GM18867 (cell line): ENCODE measurements around the gene POFUT2.

ENCODE experiments used
- ATAC-seq: cut with Tn5 transposase; IDR thresholded peaks from one replicate; pipeline ENCODE4 v1.9.1; 2021; ENCODE audit warnings: mild to moderate bottlenecking, moderate library complexity; ENCODE audit not compliant: unreplicated experiment

Gene POFUT2

DNA sequence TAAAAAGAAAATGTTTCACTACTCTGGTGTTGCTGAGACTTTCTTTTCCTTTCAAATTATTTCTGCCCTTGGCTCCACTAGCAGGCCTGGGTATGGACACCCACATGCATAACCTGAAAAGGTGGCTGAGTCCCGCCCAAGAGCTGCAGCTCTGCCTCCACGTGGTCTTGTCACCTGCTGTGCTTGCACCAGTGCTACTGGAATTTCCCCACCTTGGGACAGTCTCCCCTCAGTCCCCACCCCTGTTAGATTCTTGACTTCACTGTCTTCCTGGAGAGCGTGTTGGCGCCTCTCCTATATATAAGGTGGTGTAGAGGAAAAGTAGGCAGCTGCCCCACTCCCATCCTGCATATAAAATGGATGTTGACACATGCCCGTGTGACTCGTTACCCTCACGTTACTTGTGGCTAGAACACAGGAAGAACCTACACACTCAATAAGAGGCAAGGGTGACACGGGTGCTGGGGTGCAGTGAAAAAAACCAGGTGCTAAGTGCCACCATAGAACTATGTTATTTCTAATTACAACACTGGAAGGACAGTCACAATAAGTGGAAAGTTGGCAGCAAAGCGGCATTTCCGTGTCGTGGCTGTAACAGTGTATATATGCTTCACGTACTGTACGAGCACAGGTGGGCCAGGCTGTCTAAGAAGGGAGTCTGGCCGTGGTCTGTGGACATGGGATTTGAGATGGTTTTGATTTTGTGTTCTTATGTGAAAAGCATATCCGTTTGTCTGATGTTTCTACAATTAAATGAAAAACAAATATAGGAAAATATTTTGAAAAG is 61.0 kb downstream of the POFUT2 start:
- ATAC-seq = no peak

GRCh38 chr21:45225741-45226327 is 61.9 kb downstream of the POFUT2 start:
- ATAC-seq = no peak

DNA sequence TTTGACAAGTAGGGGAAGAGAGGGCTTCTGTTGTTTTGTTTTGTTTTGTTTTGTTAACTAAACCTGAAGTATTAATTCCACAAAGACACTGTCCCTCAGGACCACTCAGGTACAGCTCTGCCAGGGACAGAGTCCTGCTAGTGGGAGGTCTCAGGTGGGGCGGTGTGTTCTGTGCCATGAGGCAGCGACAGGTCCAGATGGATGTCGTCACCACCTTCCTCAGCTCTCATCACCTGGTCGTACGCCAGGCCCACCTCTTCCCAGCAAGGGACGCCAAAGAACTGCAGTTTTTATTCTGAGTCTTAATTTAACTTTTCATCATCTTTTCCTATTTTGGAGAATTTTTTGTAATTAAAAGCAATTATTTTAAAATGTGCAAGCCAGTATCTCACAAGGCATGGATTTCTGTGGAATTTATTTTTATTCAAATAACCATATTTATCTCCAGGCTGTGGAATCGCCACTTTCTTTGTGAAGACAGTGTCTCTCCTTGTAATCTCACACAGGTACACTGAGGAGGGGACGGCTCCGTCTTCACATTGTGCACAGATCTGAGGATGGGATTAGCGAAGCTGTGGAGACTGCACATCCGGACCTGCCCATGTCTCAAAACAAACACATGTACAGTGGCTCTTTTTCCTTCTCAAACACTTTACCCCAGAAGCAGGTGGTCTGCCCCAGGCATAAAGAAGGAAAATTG is 62.5 kb downstream of the POFUT2 start:
- ATAC-seq = no peak

- no peak for ATAC-seq
Observed at GRCh38 chr21:45224189-45224938, 63.3 kb downstream of the POFUT2 start.

DNA sequence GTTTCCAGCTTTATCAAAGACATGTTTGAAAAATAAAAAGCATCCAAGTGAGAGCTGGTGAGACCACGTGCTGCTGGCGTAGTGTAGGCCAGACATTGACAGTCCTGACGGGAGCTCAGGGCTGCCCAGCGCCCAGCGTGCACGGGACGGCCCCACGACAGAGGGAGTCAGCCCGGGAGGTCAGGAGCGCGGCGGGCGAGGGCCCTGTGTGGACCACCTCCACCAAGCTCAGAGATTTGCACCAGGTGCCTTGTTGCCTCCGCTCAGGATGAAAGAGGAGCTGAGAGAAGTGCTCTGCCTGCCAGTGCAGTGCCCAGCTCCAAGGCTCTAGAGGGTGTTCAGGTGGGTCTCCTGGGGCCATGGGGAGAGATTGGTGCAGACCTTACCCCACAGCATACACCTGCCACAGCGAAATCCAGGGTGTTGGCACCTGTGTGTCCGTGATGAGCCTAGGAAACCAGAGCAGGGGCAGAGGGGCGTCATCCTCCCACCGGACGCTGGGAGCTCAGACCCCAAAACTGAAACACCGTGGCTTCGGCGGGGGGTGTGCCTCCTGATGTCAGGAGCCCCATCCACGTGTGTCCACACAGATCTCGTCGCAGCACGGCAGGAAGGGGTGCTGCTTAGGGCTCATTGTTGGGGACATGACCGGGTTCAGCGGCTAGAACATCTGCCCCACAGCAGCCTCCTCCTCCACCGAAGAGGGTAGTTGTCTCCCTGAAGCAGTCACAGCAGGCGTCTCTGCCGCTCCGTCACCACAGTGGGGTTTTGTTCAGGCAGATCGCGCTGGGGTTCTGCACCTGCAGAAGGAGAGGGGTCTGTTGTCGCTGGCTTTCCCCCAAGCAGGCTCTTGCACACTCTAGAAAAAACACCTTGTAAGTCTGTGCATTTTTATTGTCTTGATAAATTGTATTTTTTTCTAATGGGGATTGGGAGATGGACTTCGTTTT is 64.2 kb downstream of the POFUT2 start:
- no peak for ATAC-seq

- no peak for ATAC-seq
Observed at GRCh38 chr21:45222001-45222400, 65.7 kb downstream of the POFUT2 start.

- no peak for ATAC-seq
Observed at GRCh38 chr21:45220714-45221490, 66.8 kb downstream of the POFUT2 start.

- no peak for ATAC-seq
Observed at GRCh38 chr21:45220071-45220481, 67.6 kb downstream of the POFUT2 start.

DNA sequence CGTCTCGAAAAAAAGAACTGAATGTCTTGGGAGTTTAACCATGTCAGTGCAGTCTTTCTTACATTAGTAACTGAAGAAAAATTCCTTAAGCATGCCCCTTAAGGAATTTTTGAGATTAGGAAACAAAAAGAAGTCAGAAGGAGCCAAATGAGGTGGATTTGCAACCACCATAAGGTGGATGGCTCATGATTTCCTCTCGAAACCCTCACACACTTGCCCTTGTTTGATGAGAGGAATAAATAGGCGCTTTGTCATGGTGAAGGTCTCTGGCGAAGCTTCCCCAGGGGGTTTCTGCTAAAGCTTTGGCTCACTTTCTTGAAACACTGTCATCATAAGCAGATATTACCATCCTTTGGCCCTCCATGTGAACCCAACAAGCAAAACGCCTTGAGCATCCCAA is 68.2 kb downstream of the POFUT2 start:
- ATAC-seq = no peak

DNA sequence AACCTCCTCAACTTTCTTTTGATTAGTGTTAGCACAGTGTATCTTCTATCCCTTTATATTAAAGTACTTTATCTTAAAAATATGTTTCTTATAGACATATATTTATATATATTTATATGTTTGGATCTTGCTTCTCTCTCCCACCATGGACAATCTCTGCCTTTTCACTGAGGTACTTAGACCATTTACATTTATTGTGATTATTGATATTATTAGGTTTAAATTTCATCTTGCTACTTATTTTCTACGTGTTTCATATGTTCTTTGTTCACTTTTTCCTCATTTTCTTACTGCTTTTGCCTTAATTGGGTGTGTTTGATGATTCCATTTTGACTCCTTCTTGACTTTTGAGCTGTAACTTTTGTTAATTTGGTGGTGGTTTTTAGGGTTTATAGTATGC is 70.7 kb downstream of the POFUT2 start:
- no peak for ATAC-seq

GRCh38 chr21:45215213-45215612 is 72.5 kb downstream of the POFUT2 start:
- ATAC-seq = no peak
